A549 (cell line): Measurements from ENCODE around the gene COL8A1. TPM values are rescaled to one million over a fixed set of nuclear protein-coding genes. Genes with fewer than 3 reads are reported as not detected.
A peak's percentile ranks its signal among the peaks of the same experiment; 100 is the strongest.

Experiments used
- ATAC-seq, 2 experiments: fragments of 200-7000 bp in 1 of 2; fragments of >200 bp in 1 of 2; cut with Nextera tagmentation in 1 of 2; cut with Tn5 transposase in 1 of 2; 3 replicates each; pipeline versions ENCODE4 v1.8.0 to v1.9.1; 2018 to 2020; ENCODE audit warnings: mild to moderate bottlenecking in 1 of 2, moderate library complexity in 1 of 2
- CTCF ChIA-PET: fragments of 300-600 bp; sonication (Branson Sonifier 250); formaldehyde crosslinking; extraction: SDS; loops from one replicate; lab custom pipeline; 2021; ENCODE audit warnings: antibody characterized with exemption, inconsistent platforms; lab: Yijun Ruan, JAX
- POLR2A ChIA-PET: fragments of 350-600 bp; formaldehyde crosslinking; extraction: SDS; loops from one replicate; lab custom pipeline; 2021; ENCODE audit warnings: antibody characterized with exemption, inconsistent platforms; lab: Yijun Ruan, JAX
- DNase-seq, 2 experiments: peaks; one replicate each; pipeline versions ENCODE4 v3.0.0 to v3.0.0-alpha.2; 2011 to 2016; ENCODE audit warnings: low read depth in 1 of 2, low spot score in 1 of 2
- FAIRE-seq: peaks from 2 replicates; lab custom pipeline; 2011; peaks lifted over from hg19 to GRCh38; lab: Jason Lieb, UNC
- H3K27ac ChIP-seq, 2 experiments: fragments of >200 bp; sonication (Bioruptor Twin); formaldehyde crosslinking; 3 replicates each; pipeline ENCODE4 v1.5.1; 2016 to 2017
- H3K4me1 ChIP-seq: fragments of >200 bp; sonication (Bioruptor Twin); formaldehyde crosslinking; 3 replicates; pipeline ENCODE4 v1.6.1; 2016
- H3K4me2 ChIP-seq: fragments of >200 bp; sonication (Bioruptor Twin); formaldehyde crosslinking; 3 replicates; pipeline ENCODE4 v1.6.1; 2016
- H3K4me3 ChIP-seq: fragments of >200 bp; sonication (Bioruptor Twin); formaldehyde crosslinking; 3 replicates; pipeline ENCODE4 v1.5.1; 2016
- H3K9me3 ChIP-seq: fragments of >200 bp; sonication (Bioruptor Twin); formaldehyde crosslinking; 3 replicates; pipeline ENCODE4 v1.6.1; 2016
- EHF ChIP-seq: fragments of 250-450 bp; sonication (Bioruptor Pico); IDR thresholded peaks from 2 replicates; pipeline ENCODE4 v1.5.0; 2020; ENCODE audit warnings: mild to moderate bottlenecking
- EHMT2 ChIP-seq: fragments of 200-600 bp; sonication (generic); IDR thresholded peaks from 2 replicates; pipeline ENCODE4 v1.6.1; 2016; ENCODE audit warnings: antibody characterized with exemption, low read depth, mild to moderate bottlenecking, moderate library complexity
- FOXS1 ChIP-seq: fragments of 250-450 bp; sonication (Bioruptor Pico); IDR thresholded peaks from 2 replicates; pipeline ENCODE4 v1.5.0; 2020; ENCODE audit warnings: mild to moderate bottlenecking, moderate library complexity
- HOXA7 ChIP-seq: fragments of 250-450 bp; sonication (Bioruptor Pico); IDR thresholded peaks from 2 replicates; pipeline ENCODE4 v1.5.0; 2020; ENCODE audit warnings: mild to moderate bottlenecking, moderate library complexity
- MAZ ChIP-seq: fragments of 150-350 bp; IDR thresholded peaks from 2 replicates; pipeline ENCODE4 v1.6.1; 2014; ENCODE audit warnings: antibody characterized with exemption, low read depth, low read length, borderline replicate concordance
- NPAS2 ChIP-seq: fragments of 250-450 bp; sonication (Bioruptor Pico); IDR thresholded peaks from 2 replicates; pipeline ENCODE4 v1.8.0; 2022; ENCODE audit warnings: mild to moderate bottlenecking, moderate library complexity, borderline replicate concordance
- POLR2A ChIP-seq: IDR thresholded peaks from 2 replicates; pipeline ENCODE4 v1.6.1; 2012; ENCODE audit warnings: mild to moderate bottlenecking, low read length
- RAD21 ChIP-seq, 2 experiments: fragments of >200 bp in 1 of 2; sonication (Bioruptor Twin) in 1 of 2; formaldehyde crosslinking in 1 of 2; IDR thresholded peaks in 1 of 2; conservative IDR thresholded peaks in 1 of 2; 2 replicates in 1 of 2; 3 replicates in 1 of 2; pipeline ENCODE4 v1.6.1; 2012 to 2018; ENCODE audit warnings: inconsistent platforms in 1 of 2
- RFX5 ChIP-seq: fragments of 450-650 bp; IDR thresholded peaks from 2 replicates; pipeline ENCODE4 v1.7.1; 2014; ENCODE audit warnings: antibody characterized with exemption, mild to moderate bottlenecking, moderate library complexity
- SMC3 ChIP-seq: fragments of >200 bp; sonication (Bioruptor Twin); formaldehyde crosslinking; IDR thresholded peaks from 3 replicates; pipeline ENCODE4 v1.6.1; 2018; ENCODE audit warnings: inconsistent platforms
- ZC3H11A ChIP-seq: fragments of 450-650 bp; IDR thresholded peaks from 2 replicates; pipeline ENCODE4 v1.6.1; 2014; ENCODE audit warnings: antibody characterized with exemption, mild to moderate bottlenecking
- ZFP36 ChIP-seq: fragments of 450-650 bp; IDR thresholded peaks from 2 replicates; pipeline ENCODE4 v1.6.1; 2014; ENCODE audit warnings: borderline replicate concordance; ENCODE audit not compliant: partially characterized antibody
- WGBS: methylation state at CpG from one replicate; pipeline ENCODE4 v1.1.6; 2017; ENCODE audit errors: missing lambda C conversion rate; 5-methylcytosine and 5-hydroxymethylcytosine counted together
- polyA plus RNA-seq, 4 experiments: library from polyadenylated mRNA; depleted of rRNA in 3 of 4; stranded (reverse); fragments of >200 nt; fragmentation: RNase III in 1 of 4; extraction: RNeasy Plus Mini Kit Qiagen cat#74134 plus additional on column Dnase treatment in 1 of 4; gene quantifications; 2 replicates in 3 of 4; 3 replicates in 1 of 4; pipeline ENCODE4 v1.2.3, GENCODE V29; 2011 to 2017
- TF ChIP-seq, protein P1 (sequence below): fragments of 150-350 bp; IDR thresholded peaks from 2 replicates; pipeline ENCODE4 v1.6.1; 2014; ENCODE audit warnings: low read depth, mild to moderate bottlenecking, low read length
- TF ChIP-seq, protein P2 (sequence below): fragments of >200 bp; sonication (Bioruptor Twin); formaldehyde crosslinking; IDR thresholded peaks from 2 replicates; pipeline ENCODE4 v1.6.1; 2016
- TF ChIP-seq, protein P3 (sequence below): fragments of >200 bp; sonication (Bioruptor Twin); formaldehyde crosslinking; IDR thresholded peaks from 3 replicates; pipeline ENCODE4 v1.5.1; 2016
- TF ChIP-seq, protein P4 (sequence below): fragments of 200-600 bp; sonication (generic); IDR thresholded peaks from 2 replicates; pipeline ENCODE4 v1.6.1; 2016; ENCODE audit warnings: antibody characterized with exemption, mild to moderate bottlenecking, moderate library complexity

Gene COL8A1
- polyA plus RNA-seq, 2 of the 4 experiments (the other 2 are of a cell fraction), result not detected

DNA sequence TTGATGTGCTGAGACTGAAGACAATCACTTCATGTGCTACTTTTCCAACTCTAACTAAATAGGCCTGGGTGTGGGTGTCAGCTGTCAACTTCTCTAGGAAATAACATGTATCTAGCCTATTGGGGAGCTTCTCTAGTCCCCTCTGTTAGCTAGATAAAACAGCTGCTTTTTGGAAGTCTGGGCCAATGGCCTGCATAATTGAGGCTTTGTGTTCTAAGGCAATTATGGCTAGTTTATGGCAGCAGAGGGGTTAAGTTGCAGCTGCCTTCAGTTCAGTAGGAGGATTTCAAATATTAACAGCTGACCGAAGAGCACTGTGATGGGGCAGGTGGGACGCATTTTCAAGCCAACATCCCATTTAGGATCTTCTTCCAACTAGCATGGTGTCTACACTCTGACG lies 6.4 kb downstream of the COL8A1 start:
- H3K4me2 ChIP-seq, result no peak overlapping the region
- CTCF ChIA-PET, result interaction anchor here (0.5 to 2.7 kb wide), 8 partner anchors 11 to 1105 kb away, joined by 3 to 16 read pairs (median 3); no protein-coding TSS in a partner anchor
- peaks cover 3% of the 10 kb centered on the region; the same call in 1 of the 3 replicates for H3K4me1 ChIP-seq
- POLR2A ChIA-PET, result no interaction called here
- ATAC-seq (no peak), FAIRE-seq (no peak), DNase-seq (no peak)
- no peak for TF ChIP-seq HOXA7 (CRISPR knock-in tag)
- TF ChIP-seq EHMT2, result no peak
- TF ChIP-seq RFX5, result no peak
- TF ChIP-seq, protein P1, sequence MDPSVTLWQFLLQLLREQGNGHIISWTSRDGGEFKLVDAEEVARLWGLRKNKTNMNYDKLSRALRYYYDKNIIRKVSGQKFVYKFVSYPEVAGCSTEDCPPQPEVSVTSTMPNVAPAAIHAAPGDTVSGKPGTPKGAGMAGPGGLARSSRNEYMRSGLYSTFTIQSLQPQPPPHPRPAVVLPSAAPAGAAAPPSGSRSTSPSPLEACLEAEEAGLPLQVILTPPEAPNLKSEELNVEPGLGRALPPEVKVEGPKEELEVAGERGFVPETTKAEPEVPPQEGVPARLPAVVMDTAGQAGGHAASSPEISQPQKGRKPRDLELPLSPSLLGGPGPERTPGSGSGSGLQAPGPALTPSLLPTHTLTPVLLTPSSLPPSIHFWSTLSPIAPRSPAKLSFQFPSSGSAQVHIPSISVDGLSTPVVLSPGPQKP, result no peak
- TF ChIP-seq, protein P2, sequence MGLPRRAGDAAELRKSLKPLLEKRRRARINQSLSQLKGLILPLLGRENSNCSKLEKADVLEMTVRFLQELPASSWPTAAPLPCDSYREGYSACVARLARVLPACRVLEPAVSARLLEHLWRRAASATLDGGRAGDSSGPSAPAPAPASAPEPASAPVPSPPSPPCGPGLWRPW, result no peak
- no peak for TF ChIP-seq FOXS1 (CRISPR knock-in tag)
- no peak for TF ChIP-seq MAZ
- no peak for TF ChIP-seq EHF (CRISPR knock-in tag)
- no peaks in the 10 kb centered on the region for H3K9me3 ChIP-seq
- no peak overlapping the region for H3K27ac ChIP-seq
- H3K4me3 ChIP-seq, result no peak overlapping the region
- WGBS, result 65% methylated on average over 3 of the region's 3 CpGs

DNA sequence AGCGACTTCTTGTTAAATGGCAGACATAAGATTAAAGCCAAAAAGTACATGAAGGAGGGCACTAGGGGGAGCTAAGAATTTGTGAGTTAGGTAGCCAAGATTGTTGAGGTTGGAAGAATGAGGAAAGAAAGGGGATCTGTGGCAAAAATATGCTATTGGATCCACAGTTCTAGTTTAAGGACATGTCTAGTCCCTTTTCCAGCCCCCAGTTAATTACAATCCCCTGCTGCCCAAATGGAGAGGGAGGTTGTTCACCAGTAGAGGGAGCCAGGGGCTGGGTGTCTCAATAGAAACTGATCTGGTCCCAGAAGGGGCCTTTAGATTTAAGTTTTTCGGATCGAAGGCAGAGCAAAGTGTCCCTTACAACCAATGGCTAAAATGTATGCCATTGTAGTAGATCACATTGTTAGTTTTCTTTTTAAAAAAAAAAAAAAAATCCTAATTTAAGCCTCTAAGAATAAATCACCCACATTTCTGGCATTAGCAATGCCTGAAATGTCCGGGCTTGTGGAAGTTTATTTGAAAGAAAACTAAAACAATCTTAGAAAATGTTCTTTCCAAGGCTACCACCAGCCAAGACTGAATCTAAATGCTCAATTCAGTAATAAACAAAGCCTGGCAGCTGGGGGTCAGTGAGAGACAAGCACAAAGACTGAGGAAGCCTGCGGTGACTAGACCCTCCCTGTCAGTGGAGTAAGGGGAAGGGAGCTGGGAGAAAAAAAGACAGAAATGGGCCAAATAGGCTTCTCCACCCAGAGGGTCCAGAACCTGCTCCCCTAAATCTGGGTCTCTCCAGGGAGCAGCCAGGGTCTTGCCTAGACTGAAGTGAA lies 7.1 kb downstream of the COL8A1 start:
- H3K27ac ChIP-seq, result no peak overlapping the region
- TF ChIP-seq ZC3H11A (no peak), SMC3 (peak; percentile 46; the same call in 2 of the 3 replicates), EHF (CRISPR knock-in tag) (no peak), ZFP36 (no peak), RAD21 (conservative IDR thresholded peaks at IDR 0.05 in 1 of 2, IDR thresholded peaks at IDR 0.05 in 1 of 2) (peak in 1 of 2 experiments; percentile 31; a peak in 3 of 5 replicates)
- TF ChIP-seq, protein P3, sequence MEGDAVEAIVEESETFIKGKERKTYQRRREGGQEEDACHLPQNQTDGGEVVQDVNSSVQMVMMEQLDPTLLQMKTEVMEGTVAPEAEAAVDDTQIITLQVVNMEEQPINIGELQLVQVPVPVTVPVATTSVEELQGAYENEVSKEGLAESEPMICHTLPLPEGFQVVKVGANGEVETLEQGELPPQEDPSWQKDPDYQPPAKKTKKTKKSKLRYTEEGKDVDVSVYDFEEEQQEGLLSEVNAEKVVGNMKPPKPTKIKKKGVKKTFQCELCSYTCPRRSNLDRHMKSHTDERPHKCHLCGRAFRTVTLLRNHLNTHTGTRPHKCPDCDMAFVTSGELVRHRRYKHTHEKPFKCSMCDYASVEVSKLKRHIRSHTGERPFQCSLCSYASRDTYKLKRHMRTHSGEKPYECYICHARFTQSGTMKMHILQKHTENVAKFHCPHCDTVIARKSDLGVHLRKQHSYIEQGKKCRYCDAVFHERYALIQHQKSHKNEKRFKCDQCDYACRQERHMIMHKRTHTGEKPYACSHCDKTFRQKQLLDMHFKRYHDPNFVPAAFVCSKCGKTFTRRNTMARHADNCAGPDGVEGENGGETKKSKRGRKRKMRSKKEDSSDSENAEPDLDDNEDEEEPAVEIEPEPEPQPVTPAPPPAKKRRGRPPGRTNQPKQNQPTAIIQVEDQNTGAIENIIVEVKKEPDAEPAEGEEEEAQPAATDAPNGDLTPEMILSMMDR, result peak; percentile 66
- no peak overlapping the region for H3K4me2 ChIP-seq
- FAIRE-seq (no peak), DNase-seq (peak in 1 of 2 experiments; percentile 41), ATAC-seq (peak in 1 of 2 experiments; percentile 69; a peak in 3 of 6 replicates)
- CTCF ChIA-PET, result interaction anchor here (0.5 to 2.7 kb wide), 7 partner anchors 14 to 1106 kb away, joined by 3 to 16 read pairs (median 3); no protein-coding TSS in a partner anchor
- 71% methylated on average over 5 of the region's 5 CpGs for WGBS
- POLR2A ChIA-PET, result no interaction called here
- H3K4me3 ChIP-seq, result no peak overlapping the region
- H3K4me1 ChIP-seq, result peaks cover 3% of the 10 kb centered on the region; the same call in 1 of the 3 replicates
- H3K9me3 ChIP-seq, result no peaks in the 10 kb centered on the region

DNA sequence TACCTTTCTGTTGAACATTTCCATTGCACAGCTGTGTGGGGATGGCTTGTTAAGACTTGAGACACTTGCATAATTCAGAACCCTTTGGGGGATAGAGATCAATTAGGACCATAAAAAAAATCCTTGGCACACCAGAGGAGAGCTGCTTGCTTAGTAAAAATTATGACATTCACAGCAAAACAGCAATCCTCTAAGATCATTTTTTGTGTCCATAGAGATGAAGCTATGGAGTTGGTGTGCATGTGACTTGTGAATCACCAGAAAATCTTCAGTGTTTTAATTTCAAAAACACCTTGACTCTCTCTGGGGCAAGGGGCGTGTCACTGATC lies 7.7 kb downstream of the COL8A1 start:
- no peak for FAIRE-seq
- Histone ChIP-seq H3K9me3 (no peaks in the 10 kb centered on the region), H3K4me2 (no peak overlapping the region)
- DNase-seq, result no peak
- POLR2A ChIA-PET, result no interaction called here
- ATAC-seq, result no peak
- no peak for TF ChIP-seq ZC3H11A
- TF ChIP-seq, protein P4, sequence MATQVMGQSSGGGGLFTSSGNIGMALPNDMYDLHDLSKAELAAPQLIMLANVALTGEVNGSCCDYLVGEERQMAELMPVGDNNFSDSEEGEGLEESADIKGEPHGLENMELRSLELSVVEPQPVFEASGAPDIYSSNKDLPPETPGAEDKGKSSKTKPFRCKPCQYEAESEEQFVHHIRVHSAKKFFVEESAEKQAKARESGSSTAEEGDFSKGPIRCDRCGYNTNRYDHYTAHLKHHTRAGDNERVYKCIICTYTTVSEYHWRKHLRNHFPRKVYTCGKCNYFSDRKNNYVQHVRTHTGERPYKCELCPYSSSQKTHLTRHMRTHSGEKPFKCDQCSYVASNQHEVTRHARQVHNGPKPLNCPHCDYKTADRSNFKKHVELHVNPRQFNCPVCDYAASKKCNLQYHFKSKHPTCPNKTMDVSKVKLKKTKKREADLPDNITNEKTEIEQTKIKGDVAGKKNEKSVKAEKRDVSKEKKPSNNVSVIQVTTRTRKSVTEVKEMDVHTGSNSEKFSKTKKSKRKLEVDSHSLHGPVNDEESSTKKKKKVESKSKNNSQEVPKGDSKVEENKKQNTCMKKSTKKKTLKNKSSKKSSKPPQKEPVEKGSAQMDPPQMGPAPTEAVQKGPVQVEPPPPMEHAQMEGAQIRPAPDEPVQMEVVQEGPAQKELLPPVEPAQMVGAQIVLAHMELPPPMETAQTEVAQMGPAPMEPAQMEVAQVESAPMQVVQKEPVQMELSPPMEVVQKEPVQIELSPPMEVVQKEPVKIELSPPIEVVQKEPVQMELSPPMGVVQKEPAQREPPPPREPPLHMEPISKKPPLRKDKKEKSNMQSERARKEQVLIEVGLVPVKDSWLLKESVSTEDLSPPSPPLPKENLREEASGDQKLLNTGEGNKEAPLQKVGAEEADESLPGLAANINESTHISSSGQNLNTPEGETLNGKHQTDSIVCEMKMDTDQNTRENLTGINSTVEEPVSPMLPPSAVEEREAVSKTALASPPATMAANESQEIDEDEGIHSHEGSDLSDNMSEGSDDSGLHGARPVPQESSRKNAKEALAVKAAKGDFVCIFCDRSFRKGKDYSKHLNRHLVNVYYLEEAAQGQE, result no peak
- TF ChIP-seq POLR2A, result no peak
- TF ChIP-seq, protein P3, result no peak
- no peak for TF ChIP-seq NPAS2 (CRISPR knock-in tag)
- no peak for TF ChIP-seq MAZ
- TF ChIP-seq, all 56 proteins: peak for 0
- Histone ChIP-seq H3K4me3 (no peak overlapping the region), H3K4me1 (peaks cover 5% of the 10 kb centered on the region; the same call in 2 of the 3 replicates), H3K27ac (no peak overlapping the region)
- 43% methylated on average over 1 of the region's 1 CpG for WGBS
- CTCF ChIA-PET, result interaction anchor here (0.7 to 2.7 kb wide), 2 partner anchors 41 to 131 kb away, joined by 4 to 16 read pairs; no protein-coding TSS in a partner anchor
